DND-41 (cell line): Measurements from ENCODE around the gene TBC1D10A.
A peak's percentile ranks its signal among the peaks of the same experiment; 100 is the strongest.

Source experiments
- ATAC-seq: fragments of 200-7000 bp; cut with Tn5 transposase; 3 replicates; pipeline ENCODE4 v1.9.1; 2021; ENCODE audit warnings: low read depth; ENCODE audit not compliant: insufficient read depth
- DNase-seq: peaks from one replicate; pipeline ENCODE4 v3.0.0-alpha.2; 2020
- H2AFZ ChIP-seq: 2 replicates; pipeline ENCODE4 v1.6.0; 2012; ENCODE audit warnings: low read depth, low read length
- H3K27ac ChIP-seq: 2 replicates; pipeline ENCODE4 v1.5.1; 2012; ENCODE audit warnings: low read length, inconsistent platforms
- H3K27me3 ChIP-seq: fragments of 200-600 bp; sonication (generic); 2 replicates; pipeline ENCODE4 v1.6.0; 2012; ENCODE audit warnings: low read length, mild to moderate bottlenecking, inconsistent platforms; ENCODE audit not compliant: insufficient read depth, poor library complexity
- H3K36me3 ChIP-seq: 2 replicates; pipeline ENCODE4 v1.5.1; 2012; ENCODE audit warnings: low read length, inconsistent platforms; ENCODE audit not compliant: insufficient read depth
- H3K4me1 ChIP-seq: 2 replicates; pipeline ENCODE4 v1.5.1; 2012; ENCODE audit warnings: mild to moderate bottlenecking, low read length; ENCODE audit not compliant: insufficient read depth
- H3K4me2 ChIP-seq: 2 replicates; pipeline ENCODE4 v1.6.0; 2012; ENCODE audit warnings: mild to moderate bottlenecking, moderate library complexity, low read length, inconsistent platforms; ENCODE audit not compliant: insufficient read depth
- H3K4me3 ChIP-seq, 2 experiments: fragments of 200-600 bp in 1 of 2; shearing (Covaris generic) in 1 of 2; 2 replicates each; pipeline ENCODE4 v1.5.1; 2012 to 2016; ENCODE audit warnings: inconsistent platforms in 2 of 2, low read length in 2 of 2, mild to moderate bottlenecking in 2 of 2, low read depth in 1 of 2, moderate library complexity in 1 of 2
- H3K79me2 ChIP-seq: 2 replicates; pipeline ENCODE4 v1.6.0; 2012; ENCODE audit warnings: low read length, inconsistent platforms; ENCODE audit not compliant: insufficient read depth
- H3K9ac ChIP-seq: 2 replicates; pipeline ENCODE4 v1.6.0; 2012; ENCODE audit warnings: low read depth, mild to moderate bottlenecking, inconsistent platforms, low read length, moderate library complexity
- H3K9me3 ChIP-seq: 2 replicates; pipeline ENCODE4 v1.5.1; 2012; ENCODE audit warnings: low read length, moderate library complexity, mild to moderate bottlenecking, inconsistent platforms; ENCODE audit not compliant: insufficient read depth, severe bottlenecking
- H4K20me1 ChIP-seq: 2 replicates; pipeline ENCODE4 v1.6.0; 2012; ENCODE audit warnings: low read length; ENCODE audit not compliant: insufficient read depth
- EZH2 ChIP-seq: IDR thresholded peaks from 3 replicates; pipeline ENCODE4 v1.6.1; 2012; ENCODE audit warnings: borderline replicate concordance, low read depth, mild to moderate bottlenecking, moderate library complexity, low read length, inconsistent platforms; ENCODE audit not compliant: severe bottlenecking
- TF ChIP-seq, protein P1 (sequence below): IDR thresholded peaks from 2 replicates; pipeline ENCODE4 v1.5.1; 2012; ENCODE audit warnings: borderline replicate concordance, low read length, moderate library complexity, mild to moderate bottlenecking; ENCODE audit not compliant: poor library complexity, severe bottlenecking; ENCODE audit errors: extremely low read depth

TBC1D10A gene

DNA sequence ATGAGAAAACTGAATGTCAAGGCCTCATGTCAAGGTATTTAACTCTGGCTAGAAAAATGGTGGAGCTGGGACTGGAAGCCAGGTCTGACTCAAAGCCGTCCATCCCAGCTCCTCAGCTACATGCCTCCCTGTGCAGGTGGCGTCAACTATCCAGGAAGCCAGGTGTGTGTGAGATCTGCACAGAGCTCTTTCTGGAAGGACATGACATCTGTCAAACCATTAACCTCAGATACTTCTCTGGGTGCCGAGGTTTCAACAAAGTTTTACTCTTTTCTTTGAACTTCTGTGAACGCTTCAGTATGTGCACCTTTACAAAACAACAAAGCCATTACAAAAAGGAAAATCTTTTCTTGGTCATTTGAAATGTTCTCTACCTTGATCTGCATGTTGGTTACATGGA, 30.4 kb downstream of the TBC1D10A start:
- Histone ChIP-seq H3K9me3 (no peaks in the 10 kb centered on the region), H3K36me3 (peaks cover 98% of the 10 kb centered on the region), H3K4me1 (peaks cover 11% of the 10 kb centered on the region), H3K79me2 (peaks cover 26% of the 10 kb centered on the region), H3K27me3 (no peaks in the 10 kb centered on the region), H3K9ac (no peak overlapping the region), H3K4me2 (no peak overlapping the region), H2AFZ (no peak overlapping the region), H3K4me3 (no peak overlapping the region), H3K27ac (peak overlapping the region; percentile 48), H4K20me1 (peaks cover 4% of the 10 kb centered on the region)
- ATAC-seq: no peak
- no peak for DNase-seq
- TF ChIP-seq EZH2: no peak
- TF ChIP-seq, protein P1, sequence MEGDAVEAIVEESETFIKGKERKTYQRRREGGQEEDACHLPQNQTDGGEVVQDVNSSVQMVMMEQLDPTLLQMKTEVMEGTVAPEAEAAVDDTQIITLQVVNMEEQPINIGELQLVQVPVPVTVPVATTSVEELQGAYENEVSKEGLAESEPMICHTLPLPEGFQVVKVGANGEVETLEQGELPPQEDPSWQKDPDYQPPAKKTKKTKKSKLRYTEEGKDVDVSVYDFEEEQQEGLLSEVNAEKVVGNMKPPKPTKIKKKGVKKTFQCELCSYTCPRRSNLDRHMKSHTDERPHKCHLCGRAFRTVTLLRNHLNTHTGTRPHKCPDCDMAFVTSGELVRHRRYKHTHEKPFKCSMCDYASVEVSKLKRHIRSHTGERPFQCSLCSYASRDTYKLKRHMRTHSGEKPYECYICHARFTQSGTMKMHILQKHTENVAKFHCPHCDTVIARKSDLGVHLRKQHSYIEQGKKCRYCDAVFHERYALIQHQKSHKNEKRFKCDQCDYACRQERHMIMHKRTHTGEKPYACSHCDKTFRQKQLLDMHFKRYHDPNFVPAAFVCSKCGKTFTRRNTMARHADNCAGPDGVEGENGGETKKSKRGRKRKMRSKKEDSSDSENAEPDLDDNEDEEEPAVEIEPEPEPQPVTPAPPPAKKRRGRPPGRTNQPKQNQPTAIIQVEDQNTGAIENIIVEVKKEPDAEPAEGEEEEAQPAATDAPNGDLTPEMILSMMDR: no peak

- H3K9ac ChIP-seq: no peak overlapping the region
- ATAC-seq (no peak), DNase-seq (no peak)
- H3K4me1 ChIP-seq: peaks cover 18% of the 10 kb centered on the region
- no peak overlapping the region for H3K4me2 ChIP-seq
- H3K27ac ChIP-seq: peak overlapping the region; percentile 29; the same call in 1 of the 2 replicates
- H3K79me2 ChIP-seq: peaks cover 19% of the 10 kb centered on the region
- no peak overlapping the region for H3K4me3 ChIP-seq
- peaks cover 91% of the 10 kb centered on the region for H3K36me3 ChIP-seq
- no peaks in the 10 kb centered on the region for H3K9me3 ChIP-seq
- TF ChIP-seq, protein P1: no peak
- TF ChIP-seq EZH2: no peak
- peaks cover 4% of the 10 kb centered on the region; the same call in 1 of the 2 replicates for H4K20me1 ChIP-seq
- H3K27me3 ChIP-seq: no peaks in the 10 kb centered on the region
- H2AFZ ChIP-seq: no peak overlapping the region
Measured at GRCh38 chr22:30295576-30295975, 31.2 kb downstream of the TBC1D10A start.

GRCh38 chr22:30294830-30295229, 31.9 kb downstream of the TBC1D10A start:
- peaks cover 26% of the 10 kb centered on the region for H3K4me1 ChIP-seq
- H3K4me3 ChIP-seq: no peak overlapping the region
- DNase-seq (no peak), ATAC-seq (no peak)
- no peaks in the 10 kb centered on the region for H3K27me3 ChIP-seq
- H3K79me2 ChIP-seq: peaks cover 14% of the 10 kb centered on the region
- no peaks in the 10 kb centered on the region for H3K9me3 ChIP-seq
- no peak overlapping the region for H2AFZ ChIP-seq
- H4K20me1 ChIP-seq: peaks cover 4% of the 10 kb centered on the region; the same call in 1 of the 2 replicates
- H3K4me2 ChIP-seq: no peak overlapping the region
- no peak for TF ChIP-seq EZH2
- peaks cover 84% of the 10 kb centered on the region for H3K36me3 ChIP-seq
- H3K27ac ChIP-seq: no peak overlapping the region
- H3K9ac ChIP-seq: no peak overlapping the region

GRCh38 chr22:30294066-30294465, 32.7 kb downstream of the TBC1D10A start:
- Histone ChIP-seq H3K4me1 (peaks cover 31% of the 10 kb centered on the region), H3K36me3 (peaks cover 77% of the 10 kb centered on the region), H3K4me3 (no peak overlapping the region), H3K79me2 (peaks cover 9% of the 10 kb centered on the region), H2AFZ (no peak overlapping the region), H3K4me2 (no peak overlapping the region), H3K9me3 (no peaks in the 10 kb centered on the region), H3K27me3 (no peaks in the 10 kb centered on the region), H3K9ac (no peak overlapping the region), H4K20me1 (peaks cover 4% of the 10 kb centered on the region; the same call in 1 of the 2 replicates), H3K27ac (peak overlapping the region; percentile 12; the same call in 1 of the 2 replicates)
- ATAC-seq: no peak
- TF ChIP-seq, protein P1: no peak
- no peak for DNase-seq
